ENCODE measurements around the gene FAM222A. TPM values are rescaled to one million over a fixed set of nuclear protein-coding genes. Genes with fewer than 3 reads are reported as not detected.

FAM222A gene
- total RNA-seq, 1 experiment from 2014 or later, result 3.7 TPM

- no peaks in the 10 kb centered on the region for H3K36me3 ChIP-seq (ENCODE audit: control insufficient read depth in 1 of 2, insufficient read depth in 2 of 2, low read length in 2 of 2)
- intact Hi-C loops (cut with micrococcal nuclease), result no loop called here
- RAD21 ChIA-PET (ENCODE audit: low non-redundant PET in 1 of 2, low total read pairs in 2 of 2, uncharacterized antibody in 2 of 2, unreplicated experiment in 2 of 2), result no interaction called here
- CTCF ChIA-PET, result no interaction called here
- TF ChIP-seq ATF3 (IDR thresholded peaks at IDR 0.05) (no peak), CEBPB (IDR thresholded peaks at IDR 0.05; ENCODE audit: low read depth) (no peak), SRF (IDR thresholded peaks at IDR 0.05; ENCODE audit: low read depth) (no peak), POLR2AphosphoS5 (IDR thresholded peaks at IDR 0.05; ENCODE audit: low read depth, low read length) (no peak), ZNF274 (IDR thresholded peaks at IDR 0.05; ENCODE audit: low read depth, low read length) (no peak), RAD21 (IDR thresholded peaks at IDR 0.05; ENCODE audit: low read depth) (no peak)
- POLR2A ChIA-PET, result no interaction called here
- no peak overlapping the region for H2AFZ ChIP-seq (ENCODE audit: low read depth, low read length, poor library complexity, severe bottlenecking)
- H3K9me2 ChIP-seq (ENCODE audit: insufficient read depth), result no peaks in the 10 kb centered on the region
- ATAC-seq (no peak), DNase-seq (ENCODE audit: low read depth, low spot score) (no peak)
- H3K4me1 ChIP-seq (ENCODE audit: control insufficient read depth in 1 of 2, insufficient read depth in 2 of 2, low read length in 2 of 2), result peaks cover 0 to 7% of the 10 kb centered on the region in 2 experiments; a peak in 2 of 4 replicates
- H3K4me2 ChIP-seq (ENCODE audit: low read length), result no peak overlapping the region
- H4K20me1 ChIP-seq (ENCODE audit: insufficient read depth), result no peaks in the 10 kb centered on the region
- no peaks in the 10 kb centered on the region for H3K79me2 ChIP-seq (ENCODE audit: insufficient read depth, low read length)
- H3K4me3 ChIP-seq (replicated peaks in 1 of 2; ENCODE audit: low read depth in 1 of 2, low read length in 2 of 2), result no peak overlapping the region
- H3K27ac ChIP-seq (ENCODE audit: low read depth, low read length), result no peak overlapping the region
- no TSS peak for BruUV-seq (replicated peaks)
- no peaks in the 10 kb centered on the region for H3K9me3 ChIP-seq (ENCODE audit: control insufficient read depth in 1 of 2, insufficient read depth in 1 of 2, low read depth in 1 of 2, low read length in 2 of 2)
- no peak overlapping the region for H3K9ac ChIP-seq (ENCODE audit: low read length)
- H3K27me3 ChIP-seq (ENCODE audit: insufficient read depth, low read length), result no peaks in the 10 kb centered on the region
Measured at GRCh38 chr12:109720857-109721189, 7.2 kb downstream of the FAM222A start.

- Histone ChIP-seq H2AFZ (ENCODE audit: low read depth, low read length, poor library complexity, severe bottlenecking) (no peak overlapping the region), H3K9ac (ENCODE audit: low read length) (no peak overlapping the region), H3K9me2 (ENCODE audit: insufficient read depth) (no peaks in the 10 kb centered on the region), H3K9me3 (ENCODE audit: control insufficient read depth in 1 of 2, insufficient read depth in 1 of 2, low read depth in 1 of 2, low read length in 2 of 2) (no peaks in the 10 kb centered on the region), H3K27me3 (ENCODE audit: insufficient read depth, low read length) (no peaks in the 10 kb centered on the region), H3K36me3 (ENCODE audit: control insufficient read depth in 1 of 2, insufficient read depth in 2 of 2, low read length in 2 of 2) (no peaks in the 10 kb centered on the region), H3K4me1 (ENCODE audit: control insufficient read depth in 1 of 2, insufficient read depth in 2 of 2, low read length in 2 of 2) (peaks cover 0 to 7% of the 10 kb centered on the region in 2 experiments; a peak in 2 of 4 replicates), H3K4me3 (replicated peaks in 1 of 2; ENCODE audit: low read depth in 1 of 2, low read length in 2 of 2) (no peak overlapping the region), H3K27ac (ENCODE audit: low read depth, low read length) (no peak overlapping the region), H3K4me2 (ENCODE audit: low read length) (no peak overlapping the region), H3K79me2 (ENCODE audit: insufficient read depth, low read length) (no peaks in the 10 kb centered on the region), H4K20me1 (ENCODE audit: insufficient read depth) (no peaks in the 10 kb centered on the region)
- POLR2A ChIA-PET, result no interaction called here
- CTCF ChIA-PET, result interaction anchor here (0.7 kb wide), 1 partner anchor 160 kb away, joined by 3 read pairs; no protein-coding TSS in a partner anchor
- no peak for TF ChIP-seq POLR2AphosphoS5 (IDR thresholded peaks at IDR 0.05; ENCODE audit: low read depth, low read length)
- RAD21 ChIA-PET (ENCODE audit: low non-redundant PET in 1 of 2, low total read pairs in 2 of 2, uncharacterized antibody in 2 of 2, unreplicated experiment in 2 of 2), result no interaction called here
- ATAC-seq (no peak), DNase-seq (ENCODE audit: low read depth, low spot score) (no peak)
- no TSS peak for BruUV-seq (replicated peaks)
- intact Hi-C loops (cut with micrococcal nuclease), result no loop called here
Measured at GRCh38 chr12:109721276-109721675, 7.7 kb downstream of the FAM222A start.
